Left ventricle myocardium inferior (tissue), 1 donor: ENCODE data around the gene ZMPSTE24. TPM values are rescaled to one million over a fixed set of nuclear protein-coding genes. Genes with fewer than 3 reads are reported as not detected.
A peak's percentile ranks its signal among the peaks of the same experiment; 100 is the strongest.
"Not testable (repeated sequence)": the region's sequence is repeated elsewhere in the genome, so short reads cannot be mapped to it uniquely, and the experiment has no call there.

Source experiments
- DNase-seq: peaks from one replicate; pipeline ENCODE4 v3.0.0-alpha.2; 2020
- H3K27ac ChIP-seq: fragments of 200-600 bp; replicated peaks from 2 replicates; pipeline ENCODE4 v1.8.0; 2021
- H3K27me3 ChIP-seq: fragments of 200-600 bp; 2 replicates; pipeline ENCODE4 v1.8.0; 2021; ENCODE audit warnings: low read depth
- H3K36me3 ChIP-seq: fragments of 200-600 bp; 2 replicates; pipeline ENCODE4 v1.8.0; 2021
- H3K4me1 ChIP-seq: fragments of 200-600 bp; 2 replicates; pipeline ENCODE4 v1.8.0; 2021
- H3K4me3 ChIP-seq: fragments of 200-600 bp; 2 replicates; pipeline ENCODE4 v1.8.0; 2021; ENCODE audit warnings: mild to moderate bottlenecking, moderate library complexity
- H3K9me3 ChIP-seq: fragments of 200-600 bp; replicated peaks from 2 replicates; pipeline ENCODE4 v1.8.0; 2021
- intact Hi-C: fragments of 100-400 bp; cut with micrococcal nuclease; formaldehyde crosslinking; loops from one replicate; pipeline ENCODE4 v1.11.0; 2022
- long read RNA-seq: library from polyadenylated mRNA; unstranded; transcript quantifications from one replicate; pipeline ENCODE4 v2.0.0, GENCODE V29; 2021
- total RNA-seq: library from RNA; stranded (reverse); fragmentation: NEBNext Ultra II Directional; extraction: Animal tissue kit (Norgen Biotek cat#: 25700); gene quantifications from one replicate; pipeline ENCODE4 v1.2.1, GENCODE V29; 2021
- TF ChIP-seq, protein P1 (sequence below): fragments of 200-600 bp; IDR thresholded peaks from 2 replicates; pipeline ENCODE4 v1.8.0; 2021; ENCODE audit warnings: antibody characterized with exemption, mild to moderate bottlenecking, borderline replicate concordance
- donor health status: DM: no; HTN: yes; CAD: no; lungs with severe emphysema.

Gene ZMPSTE24
- total RNA-seq = 33.8 TPM
- long read RNA-seq, transcript ZMPSTE24-201 (10 exons, 3,108 nt) = major isoform, 45 of 57 reads
- long read RNA-seq, partial matches to known transcripts = 3 of 57 reads
- long read RNA-seq, other reads (novel, unspliced or antisense) = 9 of 57 reads

GRCh38 chr1:40257688-40258444, at the start of gene ZMPSTE24:
ZMPSTE24 (plus strand) TSS chr1:40258236; CDS start chr1:40258272, 36 bp downstream.
- TF ChIP-seq, protein P1, sequence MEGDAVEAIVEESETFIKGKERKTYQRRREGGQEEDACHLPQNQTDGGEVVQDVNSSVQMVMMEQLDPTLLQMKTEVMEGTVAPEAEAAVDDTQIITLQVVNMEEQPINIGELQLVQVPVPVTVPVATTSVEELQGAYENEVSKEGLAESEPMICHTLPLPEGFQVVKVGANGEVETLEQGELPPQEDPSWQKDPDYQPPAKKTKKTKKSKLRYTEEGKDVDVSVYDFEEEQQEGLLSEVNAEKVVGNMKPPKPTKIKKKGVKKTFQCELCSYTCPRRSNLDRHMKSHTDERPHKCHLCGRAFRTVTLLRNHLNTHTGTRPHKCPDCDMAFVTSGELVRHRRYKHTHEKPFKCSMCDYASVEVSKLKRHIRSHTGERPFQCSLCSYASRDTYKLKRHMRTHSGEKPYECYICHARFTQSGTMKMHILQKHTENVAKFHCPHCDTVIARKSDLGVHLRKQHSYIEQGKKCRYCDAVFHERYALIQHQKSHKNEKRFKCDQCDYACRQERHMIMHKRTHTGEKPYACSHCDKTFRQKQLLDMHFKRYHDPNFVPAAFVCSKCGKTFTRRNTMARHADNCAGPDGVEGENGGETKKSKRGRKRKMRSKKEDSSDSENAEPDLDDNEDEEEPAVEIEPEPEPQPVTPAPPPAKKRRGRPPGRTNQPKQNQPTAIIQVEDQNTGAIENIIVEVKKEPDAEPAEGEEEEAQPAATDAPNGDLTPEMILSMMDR = no peak
- Histone ChIP-seq H3K27ac (peak within 1 kb of the TSS; percentile 96), H3K4me3 (peak within 1 kb of the TSS; percentile 78), H3K36me3 (peaks cover 36% of the 10 kb centered on the region), H3K4me1 (peaks cover 78% of the 10 kb centered on the region), H3K27me3 (no peaks in the 10 kb centered on the region), H3K9me3 (no peaks in the 10 kb centered on the region)
- intact Hi-C loops = no loop called here
- DNase-seq = peak; percentile 95

- peaks cover 20% of the 10 kb centered on the region for H3K4me1 ChIP-seq
- no peak for DNase-seq
- TF ChIP-seq, protein P1 = no peak
- H3K27ac ChIP-seq = no peak overlapping the region
- H3K36me3 ChIP-seq = peaks cover 44% of the 10 kb centered on the region
- intact Hi-C loops = no loop called here
- no peaks in the 10 kb centered on the region for H3K9me3 ChIP-seq
- H3K27me3 ChIP-seq = no peaks in the 10 kb centered on the region
- H3K4me3 ChIP-seq = no peak overlapping the region
Measured at GRCh38 chr1:40210511-40211204, 47.4 kb upstream of the ZMPSTE24 start.

DNA sequence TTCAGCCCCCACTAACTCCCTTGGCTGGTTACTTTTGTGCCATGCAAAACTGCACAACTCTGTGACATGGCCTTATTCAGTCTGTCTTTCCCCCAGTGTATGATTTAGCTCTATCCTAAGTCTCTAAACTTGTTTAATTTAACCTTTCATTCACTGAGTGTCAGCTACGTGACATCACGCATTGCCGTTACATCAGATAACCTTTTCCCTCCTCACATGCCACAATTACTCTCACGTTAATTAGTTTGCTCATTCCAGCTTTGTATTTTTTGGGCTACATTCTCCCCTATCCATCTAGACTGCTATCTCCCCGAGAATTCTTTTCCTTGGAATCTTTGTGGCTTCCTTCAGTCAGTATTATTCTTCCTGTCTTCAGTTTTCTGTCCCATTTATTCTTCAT, 39.7 kb upstream of the ZMPSTE24 start:
- Histone ChIP-seq H3K9me3 (no peaks in the 10 kb centered on the region), H3K27ac (no peak overlapping the region), H3K4me1 (no peaks in the 10 kb centered on the region), H3K36me3 (peaks cover 28% of the 10 kb centered on the region), H3K4me3 (no peak overlapping the region), H3K27me3 (no peaks in the 10 kb centered on the region)
- intact Hi-C loops = no loop called here
- no peak for DNase-seq
- TF ChIP-seq, protein P1 = no peak

GRCh38 chr1:40221471-40221905, 36.5 kb upstream of the ZMPSTE24 start:
- H3K4me3 ChIP-seq, intact Hi-C loops, H3K27ac ChIP-seq, DNase-seq, H3K9me3 ChIP-seq, H3K4me1 ChIP-seq, H3K27me3 ChIP-seq: not testable (repeated sequence)
- peaks cover 31% of the 10 kb centered on the region for H3K36me3 ChIP-seq

- intact Hi-C loops = no loop called here
- no peak overlapping the region for H3K4me3 ChIP-seq
- H3K27me3 ChIP-seq = no peaks in the 10 kb centered on the region
- H3K9me3 ChIP-seq = no peaks in the 10 kb centered on the region
- no peak for DNase-seq
- peaks cover 28% of the 10 kb centered on the region for H3K36me3 ChIP-seq
- no peaks in the 10 kb centered on the region for H3K4me1 ChIP-seq
- no peak overlapping the region for H3K27ac ChIP-seq
- TF ChIP-seq, protein P1 = no peak
Measured at GRCh38 chr1:40221977-40222772, 35.9 kb upstream of the ZMPSTE24 start.
